Stimulated activated CD8-positive, alpha-beta memory T cell treated with anti-CD3 and anti-CD28 coated beads, Interleukin-12 subunit alpha, Interleukin-12 subunit beta, amount 100 ng/mL, for 24 hours (primary cell): ENCODE results near the gene TEAD3.

Source experiments
- DNase-seq: peaks from one replicate; pipeline ENCODE4 v3.0.0-alpha.2; 2020; ENCODE audit errors: extremely low read depth

TEAD3 gene

DNA sequence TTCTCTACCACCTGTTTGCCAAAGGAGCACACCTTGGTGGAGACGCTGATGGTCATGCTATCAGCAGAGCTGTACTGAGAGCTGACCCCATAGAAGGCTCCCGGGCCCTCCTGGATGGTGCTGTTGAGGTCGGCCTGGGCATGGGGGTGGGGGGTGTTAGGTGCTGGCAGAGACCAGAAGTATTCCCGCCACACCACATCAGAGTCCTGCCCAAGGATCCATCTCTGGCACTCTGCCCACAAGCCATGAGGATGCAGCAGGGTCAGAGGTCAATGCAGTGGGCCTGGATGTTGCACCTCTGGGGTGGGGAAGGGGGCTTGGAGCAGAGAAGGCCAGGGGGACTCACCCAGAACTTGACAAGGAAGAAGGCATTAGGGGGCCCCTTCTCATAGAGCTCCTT is 21.3 kb downstream of the TEAD3 start:
- DNase-seq: no peak

DNA sequence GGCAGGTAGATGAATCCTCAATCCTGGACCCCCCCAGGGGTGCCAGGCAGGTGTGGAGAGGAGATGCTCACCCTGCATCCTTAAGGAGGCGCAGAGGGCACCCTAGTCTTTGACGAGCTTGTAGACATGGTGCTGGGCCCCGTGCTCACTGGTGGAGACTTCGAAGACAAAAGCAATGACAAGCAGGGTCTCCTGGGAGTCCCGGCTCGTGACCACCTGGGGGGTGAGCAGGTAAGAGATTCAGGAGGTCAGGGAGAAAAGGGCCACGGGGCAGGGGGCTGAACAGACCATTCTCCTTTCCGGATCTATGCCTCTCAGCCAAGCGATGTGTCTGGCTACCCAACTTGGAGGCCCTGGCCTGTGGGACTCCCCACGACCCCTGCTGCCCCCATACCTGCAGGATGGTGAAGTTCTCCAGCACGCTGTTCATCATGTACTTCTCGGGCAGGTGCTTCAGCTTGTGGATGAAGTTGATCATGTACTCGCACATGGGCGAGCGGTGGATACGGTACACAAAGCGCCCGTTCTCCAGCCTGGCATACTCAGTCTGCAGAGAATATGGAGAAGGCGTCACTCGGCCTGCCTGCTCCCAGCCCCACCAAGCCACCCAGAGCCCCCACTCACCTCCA is 21.8 kb downstream of the TEAD3 start:
- no peak for DNase-seq

DNA sequence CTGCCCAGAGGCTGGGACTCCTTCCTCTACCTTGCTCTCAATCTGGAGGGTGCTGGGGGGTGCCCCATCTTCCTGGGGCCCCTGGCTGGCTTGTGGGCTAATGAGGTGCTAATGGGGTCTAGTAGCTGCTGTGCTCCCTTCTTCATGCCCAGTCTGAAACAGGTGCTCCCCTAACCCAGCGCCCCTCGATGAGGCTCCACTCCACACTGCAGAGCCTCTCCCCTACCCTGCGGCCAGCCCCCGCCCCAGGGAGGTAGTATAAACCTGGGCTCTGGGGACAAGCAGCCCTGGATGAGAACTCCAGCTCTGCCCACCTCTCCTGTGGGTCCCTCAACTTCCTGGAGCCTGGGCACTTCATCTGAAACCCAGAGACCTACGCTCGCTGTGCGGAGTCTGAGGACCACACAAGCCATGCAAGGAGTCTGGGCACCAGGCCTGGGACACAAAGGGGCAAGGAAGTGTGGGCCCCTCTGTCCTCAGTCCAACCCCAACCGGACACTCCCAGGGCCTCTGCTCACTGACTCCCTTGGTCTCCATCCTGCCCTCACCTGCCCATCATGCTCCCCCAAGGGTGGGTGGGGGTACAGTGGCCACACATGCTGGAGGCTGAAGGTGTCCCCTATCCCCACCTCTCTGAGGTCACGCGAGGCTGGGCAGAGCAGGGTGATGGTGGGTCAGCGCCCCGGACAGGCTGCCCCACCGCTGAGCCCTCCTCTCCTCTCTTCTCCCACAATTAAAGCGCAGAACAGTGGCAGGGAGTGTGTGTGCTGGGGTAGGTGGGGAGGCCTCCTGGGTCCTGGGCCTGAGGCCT is 22.5 kb downstream of the TEAD3 start:
- DNase-seq: no peak

DNA sequence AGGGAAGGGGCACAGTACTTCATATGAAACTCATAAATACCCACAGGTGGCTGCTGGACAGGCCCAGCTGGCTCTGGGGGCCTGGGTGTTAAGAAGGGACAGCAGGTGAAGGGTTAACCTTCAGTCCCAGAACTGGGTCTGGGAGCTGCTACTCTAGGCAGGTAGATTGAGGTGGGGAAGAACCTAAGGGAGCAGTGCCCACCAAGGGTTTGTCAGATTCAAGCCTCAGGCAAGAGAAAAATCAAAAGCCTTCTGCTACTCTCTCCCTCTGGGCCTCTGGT is 23.1 kb downstream of the TEAD3 start:
- DNase-seq: no peak

DNA sequence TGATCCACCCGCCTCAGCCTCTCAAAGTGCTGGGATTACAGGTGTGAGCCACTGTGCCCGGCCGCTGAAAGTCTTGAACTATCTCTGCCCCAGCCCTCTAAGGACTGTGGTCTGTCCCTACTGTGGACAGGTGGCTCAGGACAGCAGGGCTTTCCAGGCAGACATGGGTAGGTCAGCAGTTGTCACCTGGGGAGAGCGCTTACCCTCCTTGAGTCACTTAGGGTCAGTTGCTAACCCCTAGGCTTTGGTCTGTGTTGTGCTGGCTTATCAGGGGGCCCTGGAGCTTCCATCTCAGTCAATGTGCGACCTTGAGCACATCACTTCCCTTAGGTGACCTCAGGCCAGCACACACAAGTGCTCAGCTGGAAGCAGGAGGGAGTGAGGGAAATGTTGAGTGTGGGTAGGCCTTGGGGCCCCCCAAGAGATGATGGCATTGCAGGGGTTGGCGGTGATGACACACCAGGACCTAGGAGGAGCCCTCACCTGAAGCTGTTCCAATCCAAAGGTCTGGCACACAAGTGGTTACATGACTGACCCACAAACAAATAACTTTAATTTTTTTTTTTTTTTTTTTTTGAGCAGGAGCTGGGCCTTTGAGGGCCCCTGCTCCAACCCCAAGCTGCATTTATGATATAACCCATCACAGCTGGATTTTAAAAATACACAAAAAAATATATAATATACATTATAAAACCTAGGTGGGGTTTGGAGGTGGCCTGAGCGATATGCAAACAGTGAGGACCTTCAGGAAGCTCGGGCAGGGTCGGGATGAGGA is 23.6 kb downstream of the TEAD3 start:
- DNase-seq: no peak

- no peak for DNase-seq
Measured at GRCh38 chr6:35471836-35472345, 25.0 kb downstream of the TEAD3 start.

DNA sequence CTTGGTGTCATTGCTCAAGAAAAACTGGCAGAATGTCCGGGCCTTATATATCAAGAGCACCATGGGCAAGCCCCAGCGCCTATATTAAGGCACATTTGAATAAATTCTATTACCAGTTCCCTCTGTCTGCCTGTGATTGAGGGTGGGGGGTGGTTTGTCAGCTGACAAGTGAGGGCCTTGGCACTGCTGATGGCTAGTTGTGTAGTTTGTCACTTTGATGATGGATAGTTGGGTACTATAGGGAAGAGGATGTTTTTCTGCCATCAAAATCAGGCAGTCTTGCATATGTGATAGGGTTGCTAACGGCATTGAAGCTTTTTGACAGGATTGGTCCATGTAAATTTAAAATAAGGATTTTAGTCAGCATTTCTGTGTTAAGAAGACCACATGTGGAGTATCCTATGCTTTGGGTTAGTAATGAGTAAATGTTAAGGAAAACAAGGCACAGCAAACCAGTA is 26.2 kb downstream of the TEAD3 start:
- DNase-seq: no peak

DNA sequence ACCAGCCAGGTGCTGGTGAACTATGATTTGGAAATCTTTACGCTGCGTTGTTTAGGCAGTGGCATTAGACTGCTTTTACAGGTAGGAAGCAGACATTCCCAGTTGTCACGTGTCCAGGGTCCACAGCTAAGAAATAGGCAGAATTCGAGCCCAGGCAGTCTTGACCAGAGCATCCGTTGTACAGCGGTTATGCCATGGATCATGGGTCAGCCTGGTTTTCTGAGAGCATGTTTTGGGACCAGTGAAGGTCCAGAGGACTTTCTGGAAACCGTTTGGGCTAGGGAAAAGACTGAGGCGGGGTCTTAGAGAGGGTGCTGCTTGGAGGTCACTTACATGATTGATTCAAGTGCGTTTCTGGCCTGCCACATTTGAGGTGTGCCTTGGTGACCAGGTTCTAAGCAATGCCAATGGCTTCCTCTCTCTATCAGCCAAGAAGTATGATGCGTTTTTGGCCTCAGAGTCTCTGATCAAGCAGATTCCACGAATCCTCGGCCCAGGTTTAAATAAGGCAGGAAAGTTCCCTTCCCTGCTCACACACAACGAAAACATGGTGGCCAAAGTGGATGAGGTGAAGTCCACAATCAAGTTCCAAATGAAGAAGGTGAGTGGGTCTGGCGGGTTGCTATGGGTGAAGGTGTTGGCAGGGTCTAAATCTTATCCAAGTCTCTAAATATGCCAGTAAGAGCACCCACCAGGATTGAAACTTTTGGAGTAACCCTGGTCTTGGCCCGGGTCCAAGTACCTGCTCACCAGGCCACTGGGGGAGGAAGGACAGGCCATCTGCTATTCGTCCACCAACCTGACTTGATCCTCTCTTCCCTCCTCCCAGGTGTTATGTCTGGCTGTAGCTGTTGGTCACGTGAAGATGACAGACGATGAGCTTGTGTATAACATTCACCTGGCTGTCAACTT is 26.9 kb downstream of the TEAD3 start:
- DNase-seq: no peak

GRCh38 chr6:35468980-35469750 is 27.7 kb downstream of the TEAD3 start:
- no peak for DNase-seq

GRCh38 chr6:35468181-35468979 is 28.5 kb downstream of the TEAD3 start, which contains the start of gene RPL10A:
RPL10A (plus strand) TSS chr6:35468401; CDS start chr6:35468435, 34 bp downstream.
- DNase-seq: peak; percentile 85

DNA sequence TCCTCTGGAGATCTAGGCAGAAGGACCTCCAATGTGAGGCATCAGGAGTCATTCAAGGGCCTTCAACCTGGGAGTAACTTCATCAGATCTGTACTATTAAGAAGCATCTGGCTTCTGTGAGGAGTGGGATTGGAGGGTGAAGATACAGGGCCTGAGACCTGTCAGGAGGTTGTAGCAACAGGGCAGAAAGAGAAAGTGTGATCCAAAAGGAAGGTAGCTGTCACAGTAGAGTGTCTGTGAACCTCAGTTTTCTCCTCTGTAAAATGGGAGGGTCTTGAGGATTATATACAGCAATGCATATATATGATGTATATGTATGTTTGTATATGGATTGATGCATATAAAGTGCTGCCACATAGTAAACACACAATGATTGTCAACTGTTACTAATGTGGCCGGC is 31.2 kb downstream of the TEAD3 start:
- no peak for DNase-seq

DNA sequence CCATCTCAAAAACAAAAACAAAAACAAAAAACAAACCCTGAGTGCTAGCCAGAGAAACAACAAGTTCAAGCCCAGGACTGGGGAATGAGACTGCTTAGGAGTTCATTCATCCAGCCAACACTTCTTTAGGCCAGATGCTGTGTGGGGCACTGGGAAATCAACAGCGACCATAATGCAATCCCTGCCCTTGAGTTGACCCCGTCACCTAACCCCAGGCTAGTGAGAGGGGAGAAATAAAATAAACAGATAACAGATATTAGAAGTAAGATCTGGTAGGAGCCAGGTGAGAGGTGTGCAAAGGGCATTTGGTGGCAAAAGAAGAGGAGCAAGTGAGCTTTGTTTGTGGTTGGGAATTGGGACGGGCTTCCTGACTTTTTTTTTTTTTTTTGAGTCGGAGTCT is 33.6 kb downstream of the TEAD3 start:
- no peak for DNase-seq

- DNase-seq: no peak
Measured at GRCh38 chr6:35461270-35461669, 35.6 kb downstream of the TEAD3 start.

DNA sequence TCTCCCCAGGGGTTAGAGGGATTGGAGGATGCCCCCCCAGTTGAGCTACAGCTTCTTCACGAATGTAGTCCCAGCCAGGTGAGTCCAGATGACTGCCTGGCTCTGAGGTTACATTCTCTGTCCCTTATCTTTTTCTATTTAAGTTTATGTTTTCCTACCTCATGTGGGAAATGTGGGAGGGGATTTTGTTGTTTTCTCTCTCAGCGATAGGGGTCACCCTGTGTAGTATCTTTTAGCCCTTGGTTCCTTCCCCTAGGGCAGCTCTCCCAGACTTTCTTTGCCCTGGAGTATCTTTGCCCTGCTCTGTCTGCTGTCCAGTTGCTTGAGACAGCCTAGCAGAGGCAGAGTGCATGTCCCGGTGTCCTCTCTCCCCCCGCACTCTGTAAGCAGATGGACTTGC is 39.0 kb downstream of the TEAD3 start:
- DNase-seq: no peak

GRCh38 chr6:35454391-35455110 is 42.3 kb downstream of the TEAD3 start:
- DNase-seq: no peak

DNA sequence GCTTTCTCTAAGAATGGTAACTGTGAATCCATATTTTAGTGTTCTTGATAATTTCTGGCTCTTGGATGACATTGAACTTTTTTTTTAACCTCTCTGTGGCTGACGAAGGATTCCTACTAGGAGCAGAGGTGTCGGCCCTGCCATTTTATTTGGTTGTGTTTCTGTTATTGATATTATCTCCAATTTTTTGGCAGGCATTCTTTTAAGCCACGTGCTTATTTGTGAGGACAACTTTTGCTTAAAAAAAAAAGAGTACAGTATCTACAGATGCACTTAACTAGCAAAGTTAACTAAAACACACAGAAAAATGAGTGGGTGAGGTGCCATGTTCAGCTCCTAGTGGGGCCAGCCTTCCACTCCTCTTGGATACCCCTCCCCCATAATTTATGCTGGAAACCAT is 43.6 kb downstream of the TEAD3 start:
- DNase-seq: no peak

DNA sequence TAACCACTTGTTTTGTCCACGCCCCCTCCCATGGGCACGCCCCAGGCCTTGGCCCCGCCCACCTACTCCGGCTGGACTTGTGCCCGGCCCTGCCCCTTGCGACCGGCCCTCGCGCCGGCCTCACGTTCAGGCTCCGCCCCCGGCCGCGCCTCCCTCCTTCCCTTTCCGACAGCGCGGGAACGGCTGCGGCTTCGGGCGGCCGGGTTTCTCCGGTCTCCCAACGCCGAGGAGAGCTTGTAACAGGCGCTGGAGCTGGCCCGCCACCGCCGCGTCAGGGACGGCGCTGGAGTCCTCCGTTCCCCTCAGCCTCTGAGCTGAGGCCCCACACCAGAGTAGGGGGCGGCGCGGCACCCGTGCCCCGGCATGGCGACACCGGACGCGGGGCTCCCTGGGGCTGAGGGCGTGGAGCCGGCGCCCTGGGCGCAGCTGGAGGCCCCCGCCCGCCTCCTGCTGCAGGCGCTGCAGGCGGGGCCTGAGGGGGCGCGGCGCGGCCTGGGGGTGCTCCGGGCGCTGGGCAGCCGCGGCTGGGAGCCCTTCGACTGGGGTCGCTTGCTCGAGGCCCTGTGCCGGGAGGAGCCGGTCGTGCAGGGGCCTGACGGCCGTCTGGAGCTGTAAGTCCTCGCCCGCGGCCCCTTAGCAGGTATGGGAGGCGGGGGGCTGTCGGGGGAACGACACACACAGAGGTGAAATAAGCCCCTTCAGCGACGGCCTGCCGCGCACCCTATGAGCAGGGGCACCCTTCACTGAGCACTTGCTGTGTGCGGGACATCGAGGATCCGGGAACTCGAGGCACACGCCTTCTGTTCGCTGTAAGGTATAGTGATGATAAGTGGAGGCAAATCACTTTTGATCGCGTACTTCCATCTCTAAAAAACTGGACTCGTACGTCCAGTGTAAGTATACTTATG is 44.4 kb downstream of the TEAD3 start, which contains the start of gene FANCE:
TSS of gene FANCE (plus strand) at position 156 of the 908 bp plus-strand sequence. CDS start at position 364, 208 bp downstream.
- peak; percentile 82 for DNase-seq
